RWPE2 (cell line): ENCODE measurements around the gene MVD.

ENCODE experiments used
- ATAC-seq: fragments of 200-7000 bp; cut with Tn5 transposase; 3 replicates; pipeline ENCODE4 v1.9.1; 2021; ENCODE audit warnings: low read depth
- DNase-seq: peaks from one replicate; pipeline ENCODE4 v3.0.0-alpha.2; 2020; ENCODE audit warnings: low spot score
- H3K27ac ChIP-seq: fragments of 450-650 bp; 2 replicates; pipeline ENCODE4 v1.5.1; 2017; ENCODE audit warnings: mild to moderate bottlenecking; ENCODE audit not compliant: poor library complexity, severe bottlenecking
- H3K27me3 ChIP-seq: fragments of 250-450 bp; sonication (Bioruptor Pico); 2 replicates; pipeline ENCODE4 v1.5.1; 2021; ENCODE audit warnings: mild to moderate bottlenecking, moderate library complexity; ENCODE audit not compliant: insufficient read depth, poor library complexity, severe bottlenecking
- H3K36me3 ChIP-seq: fragments of 250-450 bp; sonication (Bioruptor Pico); 2 replicates; pipeline ENCODE4 v1.5.1; 2020; ENCODE audit warnings: low read depth, mild to moderate bottlenecking, moderate library complexity
- H3K4me1 ChIP-seq: fragments of 250-450 bp; sonication (Bioruptor Pico); 2 replicates; pipeline ENCODE4 v1.5.1; 2021; ENCODE audit warnings: mild to moderate bottlenecking, moderate library complexity; ENCODE audit not compliant: insufficient read depth, poor library complexity, severe bottlenecking
- H3K4me3 ChIP-seq: fragments of 250-450 bp; sonication (Bioruptor Pico); 2 replicates; pipeline ENCODE4 v1.5.1; 2021; ENCODE audit warnings: mild to moderate bottlenecking, moderate library complexity; ENCODE audit not compliant: severe bottlenecking
- H3K9me3 ChIP-seq: fragments of 250-450 bp; sonication (Bioruptor Pico); 2 replicates; pipeline ENCODE4 v1.5.1; 2021; ENCODE audit warnings: mild to moderate bottlenecking, moderate library complexity; ENCODE audit not compliant: severe bottlenecking
- CTCF ChIP-seq: fragments of 450-650 bp; IDR thresholded peaks from one replicate; pipeline ENCODE4 v1.5.1; 2017; ENCODE audit warnings: mild to moderate bottlenecking, moderate library complexity; ENCODE audit not compliant: poor library complexity, severe bottlenecking

The MVD gene

GRCh38 chr16:88686439-88687253 lies 23.8 kb upstream of the MVD start, which contains the start of gene SNAI3:
SNAI3 (minus strand) TSS chr16:88686507; CDS start chr16:88686406, 101 bp downstream.
- Histone ChIP-seq H3K27me3 (peaks cover 24% of the 10 kb centered on the region), H3K9me3 (no peaks in the 10 kb centered on the region), H3K4me3 (peak within 1 kb of the TSS; percentile 34), H3K4me1 (no peaks in the 10 kb centered on the region), H3K36me3 (no peaks in the 10 kb centered on the region), H3K27ac (no peak within 1 kb of the TSS)
- DNase-seq (peak; percentile 81), ATAC-seq (peak; percentile 82)
- no peak for TF ChIP-seq CTCF

- H3K36me3 ChIP-seq, result no peaks in the 10 kb centered on the region
- peaks cover 24% of the 10 kb centered on the region for H3K27me3 ChIP-seq
- peak; percentile 45 for ATAC-seq
- peak overlapping the region; percentile 34 for H3K4me3 ChIP-seq
- H3K27ac ChIP-seq, result no peak overlapping the region
- no peak for DNase-seq
- H3K4me1 ChIP-seq, result no peaks in the 10 kb centered on the region
- no peak for TF ChIP-seq CTCF
- H3K9me3 ChIP-seq, result no peaks in the 10 kb centered on the region
Measured at GRCh38 chr16:88686062-88686438, 23.2 kb upstream of the MVD start.

DNA sequence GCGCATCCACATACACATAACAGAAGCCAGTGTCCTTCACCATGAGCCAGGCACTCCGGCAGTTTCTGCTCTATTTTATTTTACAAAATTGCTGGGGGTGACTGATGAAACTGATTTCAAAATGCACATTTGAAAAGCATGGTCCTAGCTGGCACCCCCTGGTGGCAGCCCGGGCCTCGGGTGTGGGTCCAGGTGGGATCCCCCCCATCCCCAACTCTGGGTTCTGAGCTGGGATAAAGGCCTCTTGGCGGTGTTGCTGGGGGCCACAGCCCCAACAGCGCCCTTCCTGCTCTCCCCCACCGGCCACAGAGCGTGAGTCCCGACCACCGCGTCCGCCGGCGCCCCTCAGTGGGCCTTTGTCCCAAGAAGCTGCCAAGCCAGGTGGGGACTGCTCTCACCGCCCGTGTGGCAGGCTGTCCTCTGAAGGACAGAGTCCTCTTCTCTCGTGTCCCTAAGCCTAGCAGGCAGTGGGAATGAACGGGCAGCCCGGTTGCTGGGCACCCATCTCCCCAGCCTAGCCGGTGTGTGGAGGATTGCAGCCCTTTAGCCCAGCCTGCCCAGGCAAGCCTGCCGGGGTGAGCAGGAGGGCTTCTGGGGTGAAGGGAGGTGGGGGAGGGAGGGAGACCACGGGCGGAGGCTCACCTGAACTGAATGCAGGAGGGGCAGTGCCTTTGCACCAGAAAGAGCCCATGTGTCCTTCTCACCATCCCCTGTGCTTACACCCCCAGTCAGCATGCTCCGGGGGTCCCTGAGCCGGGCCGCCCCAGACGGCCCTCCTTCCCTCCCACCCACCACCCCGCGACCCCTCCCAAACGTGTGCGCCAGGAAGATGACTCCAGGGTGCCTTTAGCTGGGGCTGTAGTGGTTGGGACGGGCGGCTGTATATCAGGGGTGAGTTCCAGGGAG lies 22.5 kb upstream of the MVD start:
- H3K9me3 ChIP-seq, result no peaks in the 10 kb centered on the region
- H3K27ac ChIP-seq, result no peak overlapping the region
- H3K27me3 ChIP-seq, result peaks cover 24% of the 10 kb centered on the region
- no peak for DNase-seq
- H3K4me3 ChIP-seq, result peak overlapping the region; percentile 34
- ATAC-seq, result peak; percentile 49
- no peaks in the 10 kb centered on the region for H3K36me3 ChIP-seq
- H3K4me1 ChIP-seq, result no peaks in the 10 kb centered on the region
- TF ChIP-seq CTCF, result peak; percentile 67

- Histone ChIP-seq H3K4me3 (no peak overlapping the region), H3K36me3 (no peaks in the 10 kb centered on the region), H3K9me3 (no peaks in the 10 kb centered on the region), H3K27me3 (peaks cover 24% of the 10 kb centered on the region), H3K27ac (no peak overlapping the region), H3K4me1 (no peaks in the 10 kb centered on the region)
- ATAC-seq, result no peak
- no peak for DNase-seq
- no peak for TF ChIP-seq CTCF
Measured at GRCh38 chr16:88684569-88685155, 21.8 kb upstream of the MVD start.
